ENCODE data around the gene CTSA. TPM values are rescaled to one million over a fixed set of nuclear protein-coding genes. Genes with fewer than 3 reads are reported as not detected.
"Not testable (repeated sequence)": the region's sequence is repeated elsewhere in the genome, so short reads cannot be mapped to it uniquely, and the experiment has no call there.

CTSA gene
- polyA plus RNA-seq, 3 donors, result 116 to 134 (median 118) TPM

DNA sequence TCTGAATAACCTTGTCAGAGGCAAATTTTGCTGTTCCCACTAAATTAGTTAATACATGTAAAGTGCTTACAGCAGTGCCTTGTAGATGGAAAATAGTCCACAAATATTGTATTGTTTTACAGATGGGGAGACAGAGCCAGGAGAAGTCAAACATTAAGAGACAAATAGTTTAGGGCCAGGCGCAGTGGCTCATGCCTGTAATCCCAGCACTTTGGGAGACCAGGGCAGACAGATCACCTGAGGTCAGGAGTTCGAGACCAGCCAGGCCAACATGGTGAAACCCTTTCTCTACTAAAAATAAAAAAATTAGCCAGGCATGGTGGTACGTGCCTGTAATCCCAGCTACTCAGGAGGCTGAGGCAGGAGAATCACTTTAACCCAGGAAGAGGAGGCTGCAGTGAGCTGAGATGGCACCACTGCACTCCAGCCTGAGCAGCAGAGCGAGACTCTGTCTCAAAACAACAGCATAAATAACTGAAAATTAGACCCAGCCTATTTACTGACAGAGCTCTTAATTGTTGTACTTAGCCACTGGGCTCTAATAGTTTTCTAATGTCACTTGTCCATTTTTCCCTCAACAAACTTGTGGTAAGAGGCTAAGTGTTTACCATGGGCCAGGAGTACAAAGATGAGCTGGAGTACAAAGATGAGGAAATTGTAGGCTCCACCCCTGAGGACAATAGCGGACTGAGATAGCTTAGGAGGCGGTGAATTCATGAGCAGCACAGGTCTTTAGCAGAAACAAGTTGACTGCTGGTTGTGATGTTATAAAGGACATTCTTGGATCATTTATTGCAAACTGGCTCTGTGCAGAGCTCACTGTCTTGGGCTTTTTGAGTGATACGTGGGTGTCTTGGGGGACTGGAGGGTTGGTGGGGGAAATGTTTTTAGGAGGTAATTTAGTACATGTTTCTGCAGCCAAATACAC lies 27.3 kb upstream of the CTSA start:
- DNase-seq (ENCODE audit: low read depth in 3 of 3, low spot score in 2 of 3), result no peak

DNA sequence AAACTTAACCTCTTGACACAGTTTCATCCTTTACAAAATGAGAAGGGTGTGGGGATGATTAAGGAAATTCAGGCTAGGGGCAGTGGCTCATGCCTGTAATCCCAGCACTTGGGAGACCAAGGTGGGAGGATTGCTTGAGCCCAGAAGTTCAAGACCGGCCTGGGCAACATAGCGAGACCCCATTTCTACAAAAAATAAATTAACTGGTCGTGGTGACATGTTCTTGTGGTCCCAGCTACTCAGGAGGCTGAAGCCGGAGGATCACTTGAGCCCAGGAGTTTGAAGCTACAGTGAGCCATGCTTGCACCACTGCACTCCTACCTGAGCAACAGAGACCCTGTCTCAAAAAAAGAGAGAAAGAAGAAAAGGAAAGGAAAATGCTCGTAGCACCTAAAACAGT lies 24.7 kb upstream of the CTSA start:
- no peak for DNase-seq (ENCODE audit: low read depth in 3 of 3, low spot score in 2 of 3)

DNA sequence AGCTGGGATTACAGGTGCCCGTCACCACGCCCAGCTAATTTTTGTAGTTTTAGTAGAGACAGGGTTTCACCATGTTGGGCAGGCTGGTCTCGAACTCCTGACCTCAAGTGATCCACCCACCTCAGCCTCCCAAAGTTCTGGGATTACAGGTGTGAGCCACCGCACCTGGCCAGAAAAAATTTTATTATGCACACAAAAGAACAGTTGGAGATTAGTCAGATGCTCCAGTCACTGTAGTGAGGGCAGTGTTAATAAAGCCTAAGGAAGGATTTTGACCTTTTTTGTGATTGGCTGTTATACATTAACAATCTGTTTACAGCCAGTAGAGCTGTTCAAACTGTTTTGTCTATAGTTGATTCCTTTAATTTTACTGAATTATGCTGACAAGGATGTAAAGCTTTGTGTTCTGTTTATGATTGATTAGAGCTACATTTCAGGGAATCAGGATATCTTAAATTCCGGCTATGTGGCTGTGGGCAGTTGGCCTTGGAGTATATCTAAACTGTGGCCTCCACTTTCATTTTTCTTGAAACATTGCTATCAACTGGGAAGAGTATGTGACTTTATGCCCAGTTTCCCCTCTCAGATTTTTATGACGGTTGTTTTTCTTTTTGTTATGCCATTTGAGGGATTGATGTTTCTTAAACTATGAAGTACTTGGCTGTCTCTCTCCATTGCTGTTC lies 23.9 kb upstream of the CTSA start:
- DNase-seq (ENCODE audit: low read depth in 3 of 3, low spot score in 2 of 3), result no peak

DNA sequence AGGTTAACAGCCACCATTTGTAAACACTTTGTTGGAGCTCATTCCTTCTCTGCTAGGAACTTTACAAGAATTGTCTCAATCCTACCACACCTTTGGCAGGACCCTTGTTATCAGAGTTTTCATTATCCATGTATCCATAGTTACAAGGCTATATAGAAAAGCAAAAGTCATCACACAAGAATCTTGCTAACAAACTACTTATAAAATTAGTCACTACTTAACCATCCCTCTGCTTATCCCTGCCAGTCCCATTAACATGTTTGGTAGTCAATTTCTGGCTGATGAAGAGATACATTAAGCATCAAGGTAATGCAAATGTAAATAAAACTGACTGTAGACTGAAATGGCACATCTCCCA lies 23.3 kb upstream of the CTSA start:
- DNase-seq (ENCODE audit: low read depth in 3 of 3, low spot score in 2 of 3), result no peak

DNA sequence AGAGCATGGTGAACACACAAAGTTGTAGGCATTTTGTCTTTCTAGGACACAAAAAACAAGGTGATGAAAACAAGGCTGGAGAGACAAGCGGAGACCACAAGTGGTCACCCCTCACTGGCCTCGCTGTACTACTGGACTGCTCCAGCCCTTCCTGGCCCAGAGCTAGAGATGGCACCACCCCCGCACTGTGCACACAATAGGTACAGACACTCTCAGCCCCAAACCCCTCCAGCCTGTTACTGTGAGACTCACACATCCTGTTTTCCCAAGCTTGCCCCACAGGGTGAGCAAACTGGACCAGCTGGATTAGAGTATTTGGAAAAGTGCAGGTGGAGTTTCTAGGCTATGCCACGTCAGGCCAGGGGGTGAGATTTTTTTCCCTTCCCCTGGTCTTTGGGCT lies 18.5 kb upstream of the CTSA start:
- DNase-seq (ENCODE audit: low read depth in 3 of 3, low spot score in 2 of 3), result no peak

DNA sequence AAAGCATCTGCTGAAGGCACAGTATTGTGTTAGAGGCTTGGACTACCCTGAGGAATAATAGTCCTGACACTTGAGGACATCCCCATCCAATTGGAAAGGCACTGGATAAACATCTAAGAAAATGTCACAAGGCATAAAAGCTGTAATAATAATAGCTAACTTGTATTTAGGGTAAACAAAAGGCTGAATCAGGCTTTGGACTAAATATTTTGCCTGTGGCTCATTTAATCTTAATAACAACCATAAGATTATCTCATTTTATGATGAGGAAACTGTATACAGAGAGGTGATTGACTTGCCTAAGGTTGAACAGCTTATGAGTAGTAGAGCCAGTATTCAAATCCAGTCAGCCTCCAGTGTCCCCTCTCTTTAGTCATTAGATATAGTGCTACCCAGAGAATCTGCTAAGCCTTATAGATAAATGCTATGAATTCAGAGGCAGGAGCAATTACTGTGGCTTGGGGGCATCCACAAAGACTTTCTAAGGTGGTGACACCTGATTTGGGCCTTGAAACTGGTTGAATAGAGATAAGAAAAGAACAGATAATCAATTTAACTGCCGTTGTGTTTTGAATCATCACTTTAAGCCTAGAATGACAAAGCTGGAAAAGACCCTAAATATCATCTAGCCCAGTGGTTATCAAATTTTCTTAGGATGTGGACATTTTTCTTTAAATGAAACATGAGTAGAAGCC lies 17.6 kb upstream of the CTSA start:
- no peak for DNase-seq (ENCODE audit: low read depth in 3 of 3, low spot score in 2 of 3)

DNA sequence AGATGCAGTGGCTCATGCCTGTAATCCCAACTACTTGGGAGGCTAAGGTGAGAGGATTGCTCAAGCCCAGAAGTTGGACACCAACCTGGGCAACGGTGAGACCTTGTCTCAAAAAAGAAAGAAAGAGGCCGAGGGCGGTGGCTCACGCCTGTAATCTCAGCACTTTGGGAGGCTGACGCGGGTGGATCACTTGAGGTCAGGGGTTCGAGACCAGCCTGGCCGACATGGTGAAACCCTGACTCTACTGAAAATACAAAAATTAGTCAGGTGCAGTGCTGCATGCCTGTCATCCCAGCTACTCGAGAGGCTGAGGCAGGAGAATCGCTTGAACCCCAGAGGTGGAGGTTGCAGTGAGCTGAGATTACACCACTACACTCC lies 17.0 kb upstream of the CTSA start:
- DNase-seq (ENCODE audit: low read depth in 3 of 3, low spot score in 2 of 3), result not testable (repeated sequence)

DNA sequence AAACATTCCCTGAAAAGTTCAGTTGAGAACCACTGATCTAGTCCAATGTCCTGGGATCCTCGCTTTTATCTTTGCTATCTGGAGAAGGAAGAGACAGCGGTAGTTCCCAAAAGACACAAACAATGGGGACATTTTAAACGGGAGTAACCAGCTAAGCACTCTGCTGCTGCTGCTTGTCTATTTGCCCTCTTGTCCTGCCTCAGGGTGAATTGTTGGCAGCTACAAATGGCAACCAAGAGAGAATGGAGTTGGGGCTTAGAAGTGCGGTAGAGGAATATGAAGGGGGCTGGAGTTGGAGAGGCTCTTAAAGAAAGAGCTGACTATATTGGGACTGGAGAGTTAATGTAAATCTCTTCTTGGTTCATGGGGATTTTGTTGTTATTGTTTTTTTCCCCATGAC lies 16.6 kb upstream of the CTSA start:
- DNase-seq (ENCODE audit: low read depth in 3 of 3, low spot score in 2 of 3), result no peak

DNA sequence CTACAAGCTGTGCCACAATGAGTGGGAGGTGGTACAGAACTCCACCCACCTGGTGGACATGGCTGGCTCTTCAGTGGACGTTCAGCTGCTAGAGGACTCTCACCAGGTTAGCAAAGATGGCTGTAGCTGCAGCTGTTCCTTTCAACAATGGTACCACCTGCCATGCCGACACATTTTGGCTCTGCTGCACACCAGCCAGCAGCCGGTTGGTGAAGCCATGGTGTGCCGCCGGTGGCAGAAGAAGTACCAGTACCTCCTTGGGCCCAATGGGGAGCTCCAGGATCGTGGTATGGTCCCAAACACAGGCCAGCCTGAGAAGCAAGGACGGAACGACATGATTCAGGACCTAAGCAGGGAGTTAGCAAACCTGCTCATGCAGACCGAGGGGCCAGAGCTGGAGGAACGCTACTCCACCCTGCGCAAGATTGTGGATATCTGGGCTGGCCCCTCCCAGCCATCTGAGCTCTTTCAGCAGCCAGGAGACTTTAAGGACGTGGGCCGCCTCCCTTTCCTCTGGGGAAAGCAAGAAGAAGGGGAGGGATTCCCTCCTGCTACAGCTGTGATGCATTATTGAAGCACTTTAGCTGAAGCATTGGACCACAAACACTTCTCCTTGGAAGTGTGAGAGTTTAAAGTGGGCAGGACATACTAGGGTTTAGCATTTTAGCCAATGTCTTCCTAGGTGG lies 12.9 kb upstream of the CTSA start:
- DNase-seq (ENCODE audit: low read depth in 3 of 3, low spot score in 2 of 3), result no peak

DNA sequence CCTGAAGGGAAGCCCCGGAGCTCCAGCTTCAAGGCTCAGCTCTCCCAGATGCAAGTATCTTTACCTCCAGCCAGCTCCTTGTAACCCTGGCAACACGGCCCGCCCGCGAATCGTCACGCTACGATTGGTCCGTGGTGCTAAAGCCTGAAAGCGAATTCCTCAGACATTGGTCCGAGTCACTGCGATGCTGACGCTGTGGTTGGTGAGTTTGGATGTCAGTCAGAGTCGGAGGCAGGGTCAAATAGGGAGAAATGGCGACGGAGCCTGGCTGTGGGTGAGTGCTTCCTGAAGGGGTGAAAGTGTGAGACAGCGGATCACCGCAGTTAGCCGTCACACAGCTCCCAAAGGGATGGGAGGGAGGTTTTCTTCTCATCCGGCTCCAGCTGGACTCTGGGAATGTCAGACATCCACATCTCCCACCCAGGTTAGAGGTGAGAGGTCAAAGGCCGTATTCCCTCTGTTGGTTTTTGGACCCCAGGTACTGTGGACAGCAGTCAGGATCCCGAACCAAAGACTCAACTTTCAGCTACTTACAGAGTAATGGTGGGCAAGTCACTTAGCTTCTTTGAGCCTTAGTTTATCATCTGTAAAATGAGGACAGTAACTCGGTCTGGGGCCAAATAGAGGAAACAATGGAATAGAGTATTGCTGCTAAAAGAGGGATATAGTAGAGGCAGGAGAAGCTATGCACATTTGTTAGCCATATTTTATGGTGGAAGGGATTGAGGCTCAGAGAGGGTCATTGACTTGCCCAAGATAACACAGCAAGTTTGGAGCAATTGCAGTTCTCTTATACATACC lies 9.9 kb upstream of the CTSA start, which contains the start of gene ZSWIM1:
ZSWIM1 (plus strand) TSS at position 240 of the 801 bp plus-strand sequence. CDS start 1,366 bp downstream, outside the sequence.
- peak; percentile 98 to 99 (median 99) for DNase-seq (ENCODE audit: low read depth in 3 of 3, low spot score in 2 of 3)

DNA sequence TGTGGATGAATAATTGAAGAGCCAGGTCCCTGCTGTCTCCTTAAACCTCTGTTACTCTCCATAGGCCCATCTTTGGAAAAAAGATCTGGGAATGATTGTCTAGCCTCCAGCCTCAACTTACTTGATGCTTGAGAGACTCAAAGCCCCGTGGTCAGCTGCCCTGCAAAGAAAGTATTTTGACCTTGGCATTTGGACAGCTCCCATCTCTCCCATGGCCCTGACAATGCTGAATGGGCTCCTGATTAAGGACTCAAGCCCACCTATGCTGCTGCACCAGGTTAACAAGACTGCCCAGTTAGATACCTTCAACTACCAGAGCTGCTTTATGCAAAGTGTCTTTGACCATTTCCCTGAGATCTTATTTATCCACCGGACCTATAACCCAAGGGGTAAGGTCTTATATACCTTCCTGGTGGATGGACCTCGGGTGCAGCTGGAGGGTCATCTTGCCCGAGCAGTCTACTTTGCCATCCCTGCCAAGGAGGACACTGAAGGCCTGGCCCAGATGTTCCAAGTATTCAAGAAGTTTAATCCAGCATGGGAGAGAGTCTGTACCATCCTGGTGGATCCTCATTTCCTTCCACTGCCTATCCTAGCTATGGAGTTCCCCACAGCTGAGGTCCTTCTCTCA lies 8.6 kb upstream of the CTSA start:
- DNase-seq (ENCODE audit: low read depth in 3 of 3, low spot score in 2 of 3), result no peak

DNA sequence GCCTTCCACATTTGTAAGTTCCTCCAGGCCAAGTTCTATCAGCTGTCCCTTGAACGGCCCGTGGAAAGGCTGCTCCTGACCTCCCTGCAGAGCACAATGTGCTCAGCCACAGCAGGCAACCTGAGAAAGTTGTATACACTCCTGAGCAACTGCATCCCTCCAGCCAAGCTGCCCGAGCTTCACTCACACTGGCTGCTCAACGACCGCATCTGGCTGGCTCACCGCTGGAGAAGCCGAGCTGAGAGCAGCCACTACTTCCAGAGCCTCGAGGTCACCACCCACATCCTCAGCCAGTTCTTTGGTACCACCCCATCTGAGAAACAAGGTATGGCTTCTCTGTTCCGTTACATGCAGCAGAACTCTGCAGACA lies 8.1 kb upstream of the CTSA start:
- DNase-seq (ENCODE audit: low read depth in 3 of 3, low spot score in 2 of 3), result no peak

DNA sequence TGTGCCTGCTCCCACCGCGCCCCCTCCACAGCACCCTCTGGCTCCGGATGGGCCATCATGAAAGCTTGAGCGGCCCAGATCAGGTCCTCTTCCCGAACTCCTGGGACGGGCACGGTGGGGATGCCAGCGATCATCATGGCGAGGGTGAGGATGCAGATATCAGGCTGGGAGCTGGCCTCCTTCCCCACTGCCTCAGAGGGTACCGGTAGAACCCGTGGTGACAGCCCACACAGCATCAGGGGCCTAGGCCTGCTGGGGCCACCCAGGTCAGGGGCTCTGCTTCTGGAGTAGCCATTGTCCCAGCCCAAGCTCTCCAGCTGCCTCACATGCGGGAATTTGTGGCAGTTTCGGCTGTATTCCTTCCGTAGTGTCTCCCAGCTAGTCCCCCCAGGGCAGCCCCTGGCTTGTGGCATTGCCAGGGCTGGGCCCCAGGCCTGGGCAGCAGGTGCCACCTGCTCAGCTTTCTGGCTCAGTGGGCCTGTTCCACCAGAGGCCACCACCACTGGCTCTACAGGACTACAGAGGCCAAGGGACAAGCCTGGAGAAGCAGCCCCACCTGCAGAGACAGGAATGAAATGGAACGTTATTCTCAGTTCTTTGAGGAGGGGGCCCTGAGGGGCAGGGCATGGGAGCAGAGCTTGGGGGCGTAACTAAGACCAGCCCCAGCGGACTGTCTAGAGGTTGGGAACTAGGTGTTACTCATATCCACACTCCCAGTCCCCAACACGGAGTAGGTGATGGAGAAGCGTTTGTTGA lies 4.4 kb upstream of the CTSA start:
- DNase-seq (ENCODE audit: low read depth in 3 of 3, low spot score in 2 of 3), result no peak

DNA sequence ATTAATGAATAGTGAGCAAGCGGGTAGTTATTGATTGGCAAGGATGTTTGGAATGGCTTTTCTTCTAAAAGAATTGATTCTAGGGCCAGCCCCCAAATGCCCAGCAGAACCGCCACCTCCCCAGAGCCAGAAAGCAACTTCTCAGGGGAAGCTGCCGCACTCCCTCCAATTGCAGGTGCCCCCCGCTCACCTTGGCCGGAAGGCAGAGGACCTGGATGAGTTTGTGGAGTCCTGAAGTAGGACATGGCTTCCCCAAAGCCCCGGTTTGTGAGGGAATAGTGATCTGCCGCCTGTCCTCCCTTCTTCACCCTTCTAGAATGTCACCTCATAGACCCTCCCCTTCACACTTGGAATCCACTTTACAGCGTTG lies 3.8 kb upstream of the CTSA start, which contains the start of gene SPATA25:
SPATA25 (minus strand) TSS at position 277 of the 370 bp plus-strand sequence; CDS start at position 245, 32 bp downstream.
- no peak for DNase-seq (ENCODE audit: low read depth in 3 of 3, low spot score in 2 of 3)

DNA sequence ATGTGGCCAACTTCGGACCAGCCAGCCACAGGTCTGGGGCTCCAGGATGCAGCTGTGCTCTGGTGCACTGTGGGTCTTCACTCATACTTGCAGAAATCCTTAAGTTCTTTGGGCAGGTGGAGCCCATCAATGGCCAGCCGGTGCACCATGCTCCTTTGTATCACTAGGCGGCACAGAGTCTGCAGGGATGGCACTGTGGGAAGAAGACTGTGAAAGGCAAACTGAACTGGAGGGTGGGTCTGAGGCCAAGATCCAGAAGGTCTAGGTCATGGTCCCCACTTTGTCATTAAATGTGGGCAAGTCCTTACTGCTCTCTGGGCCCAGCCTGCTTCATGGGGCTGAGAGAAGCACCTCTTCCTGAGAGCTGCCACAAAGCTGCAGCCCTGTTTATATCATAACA lies 2.5 kb upstream of the CTSA start:
- no peak for DNase-seq (ENCODE audit: low read depth in 3 of 3, low spot score in 2 of 3)

DNA sequence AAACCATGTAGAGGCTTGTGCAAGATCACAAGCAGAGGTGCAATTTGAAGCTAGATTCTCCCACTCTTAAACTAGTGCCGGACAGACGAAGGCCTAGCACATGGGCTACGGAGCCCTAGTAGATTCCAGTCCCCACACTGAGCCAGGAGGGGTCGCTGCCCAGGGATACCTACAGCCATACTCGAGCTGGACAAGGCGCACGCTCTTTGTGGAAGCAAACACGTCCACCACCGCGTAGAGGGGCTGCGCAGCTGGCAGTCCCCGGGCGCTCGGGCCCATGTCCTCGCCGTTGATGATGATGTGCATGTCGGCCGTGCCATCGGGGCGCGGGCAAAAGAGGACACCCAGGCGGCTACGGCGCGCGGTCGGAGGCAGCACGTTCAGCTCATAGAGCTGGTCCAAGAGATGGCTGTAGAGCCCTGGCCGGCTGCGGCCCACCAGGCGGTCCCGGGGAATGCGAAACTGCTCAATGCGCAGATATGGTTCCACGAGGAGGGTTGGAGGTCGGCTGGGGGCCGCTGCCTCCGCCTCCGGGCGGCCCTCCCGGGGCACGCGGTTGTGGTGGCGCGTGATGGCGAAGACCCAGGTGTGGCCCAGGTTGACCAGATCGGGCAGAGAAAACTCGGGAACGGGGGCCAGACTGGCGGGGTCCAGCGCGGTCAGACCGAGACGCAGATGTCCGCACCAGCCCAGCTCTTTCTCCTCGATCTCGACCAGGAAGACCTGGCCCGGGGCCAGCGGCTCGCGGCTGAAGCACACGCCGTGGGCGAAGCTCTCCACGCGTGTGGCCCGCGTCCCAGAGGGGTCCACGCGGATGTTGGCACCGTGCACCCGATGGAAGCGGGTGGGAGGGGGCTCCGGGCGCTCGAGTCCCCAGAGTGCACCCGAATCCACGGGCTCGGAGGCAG lies 804 bp upstream of the CTSA start:
- peak in 1 of 3 donors; percentile 79 for DNase-seq (ENCODE audit: low read depth in 3 of 3, low spot score in 2 of 3)

DNA sequence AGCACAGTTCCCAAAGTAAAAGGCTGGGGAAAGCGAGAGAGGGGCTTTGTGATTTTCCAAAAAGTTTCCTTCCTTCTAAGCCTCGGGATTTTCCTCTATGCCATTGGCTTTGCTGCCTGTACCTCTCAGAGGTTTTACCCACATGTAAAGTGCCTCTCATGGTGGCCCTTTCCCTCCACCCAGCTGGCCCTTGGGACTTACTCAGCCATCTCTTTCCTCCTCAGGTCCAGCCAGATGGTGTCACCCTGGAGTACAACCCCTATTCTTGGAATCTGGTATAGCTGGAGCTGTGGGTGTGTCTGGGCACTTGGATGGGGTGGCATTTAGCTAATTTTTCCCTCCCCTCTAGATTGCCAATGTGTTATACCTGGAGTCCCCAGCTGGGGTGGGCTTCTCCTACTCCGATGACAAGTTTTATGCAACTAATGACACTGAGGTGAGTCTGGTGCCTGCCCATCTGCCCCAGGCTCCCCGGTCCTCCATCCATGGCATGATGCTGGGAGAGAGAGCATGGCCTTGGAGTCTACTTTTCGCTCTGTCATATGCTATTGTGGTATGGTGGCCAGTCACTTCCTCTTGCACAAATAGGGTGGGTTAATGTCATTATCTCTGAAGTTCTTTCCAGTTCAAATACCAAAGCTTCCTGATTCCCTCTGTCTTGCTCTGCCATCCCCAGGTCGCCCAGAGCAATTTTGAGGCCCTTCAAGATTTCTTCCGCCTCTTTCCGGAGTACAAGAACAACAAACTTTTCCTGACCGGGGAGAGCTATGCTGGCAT lies 1.1 kb downstream of the CTSA start:
- DNase-seq (ENCODE audit: low read depth in 3 of 3, low spot score in 2 of 3), result no peak

Data from right renal cortex interstitium (tissue), 3 donors.